Right lung (tissue), 10 donors: Measurements from ENCODE around the gene DNAAF9. TPM values are rescaled to one million over a fixed set of nuclear protein-coding genes. Genes with fewer than 3 reads are reported as not detected.
"Not testable (repeated sequence)": the region's sequence is repeated elsewhere in the genome, so short reads cannot be mapped to it uniquely, and the experiment has no call there.

Experiments
- DNase-seq, 2 donors: peaks; one replicate each; pipeline ENCODE4 v3.0.0-alpha.2; 2013
- long read RNA-seq, 8 donors: transcript quantifications; one replicate each; lab custom pipeline, GENCODE V29; 2026
- polyA plus RNA-seq, 5 donors: library from polyadenylated mRNA; unstranded; fragments of 120-200 nt; gene quantifications; one replicate each; pipeline versions ENCODE4 v1.2.1 to v1.2.3, GENCODE V29; 2013; ENCODE audit warnings: inconsistent platforms in 1 of 5, low replicate concordance in 1 of 5; ENCODE audit not compliant: insufficient read length in 5 of 5, insufficient read depth in 1 of 5

Gene DNAAF9
- polyA plus RNA-seq = 10 to 100 TPM; 19.5 to 26.7 (median 24.1) TPM
- long read RNA-seq, donor 1 = 0 reads
- long read RNA-seq, donor 2 = 0 reads
- long read RNA-seq, donor 3 = 0 reads
- long read RNA-seq, donor 4 = 0 reads
- long read RNA-seq, donor 5 = 0 reads
- long read RNA-seq, donor 6 = 0 reads
- long read RNA-seq, donor 7 = 0 reads
- long read RNA-seq, donor 8 = 0 reads

- peak in 1 of 2 donors; percentile 46 for DNase-seq
These were observed at the start of gene DNAAF9 for GRCh38 chr20:3407040-3407770. Gene DNAAF9 (minus strand): TSS chr20:3407669. CDS start chr20:3407557, 112 bp downstream.

DNA sequence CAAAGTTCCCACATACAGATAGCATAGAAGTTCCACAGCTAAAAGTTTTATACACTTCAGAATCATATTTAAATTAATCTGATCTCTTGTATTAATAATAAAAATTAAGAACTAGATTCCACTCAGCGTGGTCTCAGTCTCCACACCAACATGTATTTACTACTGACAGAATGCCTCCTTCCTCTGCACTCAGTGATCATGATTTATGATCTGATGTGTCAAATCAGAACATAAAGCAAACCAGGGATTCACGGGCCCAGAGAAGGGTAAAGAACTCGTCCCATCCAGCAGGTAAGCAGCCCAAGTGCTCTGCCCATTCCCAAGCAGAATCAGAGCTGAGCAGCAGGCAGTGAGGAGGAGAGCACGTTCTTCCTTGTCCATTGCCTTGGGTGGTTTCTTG is 49.2 kb upstream of the DNAAF9 start:
- no peak for DNase-seq

DNA sequence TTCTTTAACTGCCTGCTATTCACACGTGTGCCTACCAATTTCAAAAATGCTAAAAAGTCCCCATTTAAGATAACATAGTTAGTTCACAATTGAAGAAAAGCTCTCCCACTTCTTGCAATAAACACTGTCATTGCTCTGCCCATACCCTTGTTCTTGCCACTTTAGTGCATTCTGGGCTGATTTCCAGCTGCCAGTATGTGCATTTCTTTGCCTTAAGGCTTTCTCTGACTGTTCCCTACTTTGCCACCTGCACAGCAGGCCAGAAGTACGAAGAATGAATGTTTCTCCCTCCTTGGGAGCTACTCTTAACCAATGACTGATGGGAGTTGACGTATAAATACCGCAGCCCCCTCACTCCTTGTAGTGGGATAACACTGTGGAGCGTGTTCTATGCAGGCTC is 47.4 kb upstream of the DNAAF9 start:
- DNase-seq = no peak

GRCh38 chr20:3452690-3453089 is 45.2 kb upstream of the DNAAF9 start:
- no peak for DNase-seq

DNA sequence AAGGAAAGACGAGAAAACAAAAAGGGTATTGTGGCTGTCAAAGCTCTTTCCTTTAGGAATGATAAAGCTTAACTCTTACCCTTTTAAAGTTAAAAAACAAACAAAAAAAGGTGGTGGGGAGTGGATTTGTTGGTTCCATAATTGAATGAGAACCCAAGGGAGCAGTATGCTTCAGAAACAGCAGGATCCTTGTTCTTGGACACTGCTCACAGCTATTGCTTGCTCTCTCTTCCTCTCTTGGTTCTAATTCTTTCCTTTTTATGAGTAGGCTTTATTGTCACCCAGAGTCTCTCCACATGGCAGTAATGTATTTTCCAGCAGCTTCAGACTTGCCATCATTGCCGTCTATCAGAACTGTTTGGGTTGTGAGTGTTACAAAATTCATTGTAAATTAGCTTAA is 44.7 kb upstream of the DNAAF9 start:
- DNase-seq = no peak

GRCh38 chr20:3449319-3449718 is 41.9 kb upstream of the DNAAF9 start:
- DNase-seq = no peak

DNA sequence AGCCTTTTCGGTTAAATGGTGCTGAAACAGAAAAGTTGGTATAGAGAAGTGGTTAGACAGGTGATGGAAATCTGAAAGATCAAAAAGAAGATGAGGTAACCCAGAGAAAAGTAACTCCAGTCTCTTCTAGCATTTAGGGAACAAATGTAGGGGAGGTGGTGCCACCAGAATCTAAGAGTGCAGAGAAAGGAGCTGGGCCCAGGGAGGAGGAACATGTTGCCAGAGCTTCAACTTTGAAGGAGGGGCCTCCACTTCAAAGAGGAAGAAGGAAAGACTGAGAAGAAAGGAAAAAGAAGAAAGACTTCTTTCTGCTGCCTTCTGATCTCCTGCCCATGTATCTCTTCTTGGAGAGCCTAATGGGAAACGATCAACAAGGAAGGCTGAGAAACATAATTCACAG is 39.9 kb upstream of the DNAAF9 start:
- DNase-seq = no peak

DNA sequence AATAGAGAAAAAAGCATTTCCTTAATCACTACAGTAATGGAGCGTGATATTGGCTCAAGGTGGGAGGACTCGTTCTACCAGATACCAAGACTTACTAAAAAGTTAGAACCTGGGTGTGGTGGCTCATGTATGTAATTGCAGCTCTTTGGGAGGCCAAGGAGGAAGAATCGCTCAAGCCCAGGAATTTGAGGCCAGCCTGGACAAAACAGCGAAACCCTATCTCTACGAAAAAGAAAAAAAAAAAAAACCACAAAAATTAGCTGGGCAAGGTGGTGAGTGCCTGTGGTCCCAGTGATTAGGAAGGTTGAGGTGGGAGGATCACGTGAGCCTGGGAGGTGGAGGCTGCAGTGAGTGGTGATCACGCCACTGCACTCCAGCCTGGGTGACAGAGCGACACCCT is 39.3 kb upstream of the DNAAF9 start:
- no peak for DNase-seq

DNA sequence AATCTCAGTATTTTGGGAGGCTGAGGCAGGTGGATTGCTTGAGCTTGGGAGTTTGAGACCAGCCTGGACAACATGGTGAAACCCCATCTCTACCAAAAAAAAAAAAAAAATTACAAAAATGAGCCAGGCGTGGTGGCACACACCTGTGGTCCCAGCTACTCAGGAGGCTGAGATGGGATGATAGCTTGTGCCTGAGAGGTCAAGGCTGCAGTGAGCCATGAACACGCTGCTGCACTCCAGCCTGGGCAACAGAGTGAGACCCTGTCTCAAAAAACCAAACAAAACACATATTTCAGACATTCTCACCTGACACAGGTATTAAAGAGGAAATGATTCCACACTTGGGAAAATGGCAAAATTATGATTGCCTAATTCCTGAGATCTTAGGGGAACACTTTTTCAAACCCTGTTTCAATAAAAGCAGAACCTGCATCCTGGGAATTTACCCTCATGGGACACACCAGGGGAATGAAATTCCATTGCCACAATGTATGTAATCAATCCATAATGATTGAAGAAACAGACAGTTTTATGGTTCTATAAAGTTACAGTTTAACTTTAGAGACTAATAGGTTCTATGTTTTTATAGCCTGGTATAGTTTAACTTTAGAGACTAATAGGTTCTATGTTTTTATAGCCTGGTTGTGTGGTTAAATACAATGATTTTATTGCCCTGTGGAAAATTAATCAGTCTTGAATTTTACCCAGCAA is 29.6 kb upstream of the DNAAF9 start:
- no peak for DNase-seq

- no peak for DNase-seq
These were observed 26.8 kb upstream of the DNAAF9 start for GRCh38 chr20:3434232-3434631.

DNA sequence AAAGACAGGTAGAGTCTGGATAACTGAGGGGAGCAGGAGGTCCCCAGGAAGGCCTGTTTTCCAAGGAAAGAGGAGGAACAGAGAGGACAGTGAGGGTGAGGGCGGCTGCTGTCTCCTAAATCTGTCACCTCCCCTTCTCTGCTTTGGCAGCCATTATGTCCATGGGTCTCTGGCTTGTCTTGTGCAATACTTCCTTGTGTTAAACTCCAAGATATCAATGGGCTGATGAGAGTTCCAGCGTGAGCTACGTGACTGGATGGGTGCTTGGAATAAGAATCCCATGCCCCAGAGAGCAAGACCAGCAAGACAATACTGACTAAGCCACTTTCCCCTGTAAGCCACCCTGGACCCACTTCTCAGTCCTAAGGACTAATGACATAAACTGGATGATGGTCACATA is 26.3 kb upstream of the DNAAF9 start:
- no peak for DNase-seq

DNA sequence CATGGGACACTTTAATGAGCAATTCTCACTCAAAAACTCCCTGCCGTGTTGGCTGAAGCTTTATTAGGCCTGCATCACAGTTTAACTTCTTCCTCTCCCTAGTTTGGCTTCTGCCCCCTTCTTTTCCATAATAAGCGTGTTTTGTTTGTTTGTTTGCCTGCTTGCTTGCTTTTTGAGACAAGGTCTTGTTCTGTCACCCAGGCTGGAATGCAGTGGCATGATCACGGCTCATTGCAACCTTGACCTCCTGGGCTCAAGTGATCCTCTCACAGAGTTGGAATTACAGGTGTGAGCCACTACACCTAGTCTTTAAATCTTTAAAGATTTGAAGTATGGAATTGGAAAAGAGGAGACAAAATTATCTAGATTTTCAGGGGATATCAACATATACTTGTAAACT is 25.4 kb upstream of the DNAAF9 start:
- DNase-seq = no peak

- no peak for DNase-seq
These were observed 23.6 kb upstream of the DNAAF9 start for GRCh38 chr20:3431109-3431508.

DNA sequence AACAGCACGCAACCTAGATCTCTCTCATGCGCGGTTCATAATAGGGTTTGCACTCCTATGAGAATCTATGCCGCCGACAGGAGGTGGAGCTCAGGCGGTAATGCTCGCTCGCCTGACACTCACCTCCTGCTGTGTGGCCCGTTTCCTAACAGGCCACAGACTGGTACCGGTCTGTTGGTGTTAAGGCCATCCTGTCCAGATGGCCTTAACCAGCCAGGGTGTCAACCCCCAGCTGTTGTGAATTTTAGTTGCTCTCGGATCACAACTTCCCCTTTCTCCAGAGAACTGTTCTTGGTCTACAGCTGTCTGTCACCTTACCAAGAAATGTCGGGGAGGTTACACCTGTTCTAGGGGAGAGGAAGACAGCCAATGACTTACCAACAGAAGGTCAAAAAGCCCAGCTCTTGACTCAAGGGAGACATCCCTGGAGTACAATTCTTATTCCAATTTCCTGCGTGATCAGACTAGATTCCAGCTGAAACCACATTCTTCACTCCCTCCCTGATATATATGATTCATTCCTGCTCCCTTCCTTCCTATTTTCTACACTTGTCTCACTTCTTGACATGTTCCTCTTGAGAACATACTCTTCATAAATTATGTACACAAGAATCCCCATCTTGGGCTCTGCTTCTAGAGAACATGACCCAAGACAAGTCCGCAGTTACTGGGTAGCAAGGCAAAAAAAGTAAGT is 23.1 kb upstream of the DNAAF9 start:
- DNase-seq = no peak

GRCh38 chr20:3426766-3427165 is 19.3 kb upstream of the DNAAF9 start:
- DNase-seq = not testable (repeated sequence)

GRCh38 chr20:3423126-3423525 is 15.7 kb upstream of the DNAAF9 start:
- DNase-seq = no peak

GRCh38 chr20:3421985-3422384 is 14.5 kb upstream of the DNAAF9 start:
- no peak for DNase-seq

DNA sequence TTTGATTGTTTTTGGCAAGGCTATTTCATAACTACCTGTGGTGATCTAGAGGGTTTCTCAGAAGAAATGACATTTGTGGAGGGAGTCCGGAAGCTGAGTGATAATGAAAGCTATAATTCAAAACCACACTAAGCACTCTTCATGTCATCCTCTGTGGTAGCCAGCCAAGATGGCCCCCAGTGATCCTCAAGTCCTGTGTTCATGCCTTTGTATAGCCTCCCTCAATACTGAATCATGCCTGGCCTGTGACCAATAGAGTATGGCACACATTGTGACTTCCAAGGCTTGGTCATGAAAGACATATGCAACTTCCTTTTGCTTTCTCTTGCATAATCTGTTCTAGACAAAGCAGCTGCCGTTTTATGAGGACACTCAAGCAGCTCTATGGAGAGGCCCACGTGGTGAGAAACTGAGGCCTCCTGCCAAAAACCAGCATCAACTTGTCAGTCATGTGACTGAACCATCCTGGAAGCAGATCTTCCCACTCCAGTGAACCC is 12.8 kb upstream of the DNAAF9 start:
- no peak for DNase-seq

DNA sequence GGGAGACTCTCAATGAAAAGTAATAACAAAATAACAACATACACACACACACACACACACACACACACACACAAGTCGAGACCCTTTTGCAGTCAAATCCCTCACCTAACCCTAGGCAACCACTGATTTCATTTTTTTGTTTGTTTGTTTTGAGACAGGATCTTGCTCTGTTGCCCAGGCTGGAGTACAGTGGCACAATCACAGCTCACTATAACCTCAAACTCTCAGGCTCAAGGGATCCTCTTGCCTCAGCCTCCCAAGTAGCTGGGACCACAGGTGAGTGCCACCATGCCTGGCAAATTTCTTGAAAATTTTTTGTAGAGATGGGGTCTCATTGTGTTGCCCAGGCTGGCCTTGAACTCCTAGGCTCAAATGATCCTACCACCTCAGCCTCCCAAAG is 10.7 kb upstream of the DNAAF9 start:
- not testable (repeated sequence) for DNase-seq

GRCh38 chr20:3414122-3414521 is 6.7 kb upstream of the DNAAF9 start:
- DNase-seq = no peak

DNA sequence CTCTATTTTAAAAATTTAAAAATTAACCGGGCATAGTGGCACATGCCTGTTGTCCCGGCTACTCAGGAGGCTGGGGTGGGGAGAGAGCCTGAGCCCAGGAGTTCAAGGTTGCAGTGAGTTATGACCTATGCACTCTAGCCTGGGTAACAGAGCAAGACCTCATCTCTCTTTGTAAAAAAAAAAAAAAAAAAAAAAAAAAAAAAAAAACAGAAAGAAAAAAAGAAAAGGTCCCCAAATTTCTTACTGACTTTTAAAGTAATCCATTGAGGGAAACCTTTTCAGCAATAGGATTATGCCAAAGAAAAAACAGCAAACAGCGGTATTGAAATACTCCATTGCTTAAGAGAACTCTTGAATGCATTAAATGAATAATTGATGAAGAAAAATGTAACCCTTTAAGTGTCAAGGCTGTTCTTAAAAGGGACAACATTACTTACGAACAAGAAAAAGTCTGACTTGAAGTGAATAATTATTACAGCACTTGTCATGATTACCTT is 6.0 kb upstream of the DNAAF9 start:
- DNase-seq = no peak
